K562 (cell line): ENCODE results near the gene NOSIP. TPM values are rescaled to one million over a fixed set of nuclear protein-coding genes. Genes with fewer than 3 reads are reported as not detected.

Experiments
- ADNP ChIP-seq: fragments of 200-800 bp; sonication (Bioruptor generic); IDR thresholded peaks from 2 replicates; pipeline ENCODE4 v1.6.1; 2016; ENCODE audit warnings: missing genetic modification characterization, missing compliant biosample characterization
- BRCA1 ChIP-seq, 2 experiments: fragments of 450-650 bp in 1 of 2; sonication (generic) in 1 of 2; formaldehyde crosslinking in 1 of 2; IDR thresholded peaks; 2 replicates each; pipeline versions ENCODE4 v1.5.0 to v1.6.1; 2017 to 2020; ENCODE audit warnings: mild to moderate bottlenecking in 1 of 2, missing genetic modification reagents in 1 of 2
- CEBPB ChIP-seq: fragments of 450-650 bp; IDR thresholded peaks from 2 replicates; pipeline ENCODE4 v1.6.1; 2016; ENCODE audit warnings: missing genetic modification characterization, missing compliant biosample characterization
- HDAC8 ChIP-seq: fragments of 450-650 bp; IDR thresholded peaks from 2 replicates; pipeline ENCODE4 v1.6.1; 2016; ENCODE audit warnings: mild to moderate bottlenecking, missing genetic modification characterization, moderate library complexity, missing compliant biosample characterization
- HNRNPL ChIP-seq: fragments of 200-400 bp; formaldehyde crosslinking; IDR thresholded peaks from 2 replicates; pipeline ENCODE4 v1.6.1; 2017; ENCODE audit warnings: low read depth, mild to moderate bottlenecking, low read length
- KLF13 ChIP-seq: fragments of 450-650 bp; IDR thresholded peaks from 2 replicates; pipeline ENCODE4 v1.6.1; 2016; ENCODE audit warnings: missing genetic modification characterization, low read depth, mild to moderate bottlenecking, missing compliant biosample characterization, moderate library complexity, borderline replicate concordance
- PHB ChIP-seq: fragments of 250-450 bp; sonication (Bioruptor Pico); IDR thresholded peaks from 2 replicates; pipeline ENCODE4 v1.5.0; 2021
- POLR3G ChIP-seq: IDR thresholded peaks from 2 replicates; pipeline ENCODE4 v1.6.1; 2011; ENCODE audit not compliant: insufficient read length, insufficient replicate concordance; ENCODE audit errors: extremely low read depth
- RBBP5 ChIP-seq: fragments of 200-600 bp; sonication (generic); IDR thresholded peaks from 2 replicates; pipeline ENCODE4 v1.6.1; 2012; ENCODE audit warnings: borderline replicate concordance, mild to moderate bottlenecking, low read length, control low read depth, inconsistent platforms; ENCODE audit not compliant: insufficient read depth, poor library complexity, severe bottlenecking
- RBM22 ChIP-seq: fragments of 200-400 bp; formaldehyde crosslinking; IDR thresholded peaks from 2 replicates; pipeline ENCODE4 v1.6.1; 2018; ENCODE audit warnings: low read length, low read depth; ENCODE audit not compliant: poor library complexity, severe bottlenecking
- TEAD2 ChIP-seq: fragments of 450-650 bp; IDR thresholded peaks from 2 replicates; pipeline ENCODE4 v1.6.1; 2016; ENCODE audit warnings: missing genetic modification characterization, control low read depth, missing compliant biosample characterization
- THRAP3 ChIP-seq: fragments of 450-650 bp; IDR thresholded peaks from 2 replicates; pipeline ENCODE4 v1.6.1; 2016; ENCODE audit warnings: mild to moderate bottlenecking, inconsistent platforms, borderline replicate concordance
- U2AF2 ChIP-seq: fragments of 200-400 bp; formaldehyde crosslinking; optimal IDR thresholded peaks from 2 replicates; pipeline ENCODE3; 2017; ENCODE audit warnings: low read depth, mild to moderate bottlenecking, low read length
- ZNF644 ChIP-seq: fragments of 200-800 bp; sonication (Bioruptor generic); IDR thresholded peaks from 2 replicates; pipeline ENCODE4 v1.6.1; 2016; ENCODE audit warnings: low read depth, missing genetic modification characterization, missing compliant biosample characterization
- polyA plus RNA-seq, 8 experiments: library from polyadenylated mRNA; depleted of rRNA in 4 of 8; stranded (reverse) in 5 of 8; unstranded in 3 of 8; fragments of >200 nt; fragmentation: Nextera tagmentation in 2 of 8; fragmentation: Illumina TruSeq in 1 of 8; extraction: Ambion mirVana in 2 of 8; extraction: Trizol in 1 of 8; gene quantifications; 2 replicates each; pipeline versions ENCODE4 v1.2.1 to v1.2.3, GENCODE V29; 2011 to 2014; ENCODE audit warnings: inconsistent platforms in 1 of 8, missing spikeins in 1 of 8
- total RNA-seq, 7 experiments: library from RNA; depleted of rRNA in 6 of 7; stranded (reverse); fragments of >200 nt in 6 of 7; fragmentation: Illumina TruSeq in 2 of 7; extraction: Trizol in 2 of 7; gene quantifications; 2 replicates each; pipeline versions ENCODE4 v1.2.1 to v1.2.3, GENCODE V29; 2011 to 2021; ENCODE audit warnings: low replicate concordance in 1 of 7
- TF ChIP-seq, protein P1 (sequence below): conservative IDR thresholded peaks from 2 replicates; pipeline ENCODE4 v1.6.1; 2011; ENCODE audit warnings: low read depth, mild to moderate bottlenecking, low read length; ENCODE audit not compliant: control insufficient read depth
- TF ChIP-seq, protein P2 (sequence below), 2 experiments: IDR thresholded peaks; 2 replicates each; pipeline ENCODE4 v1.6.1; 2011; ENCODE audit warnings: borderline replicate concordance in 1 of 2, control low read depth in 1 of 2, low read depth in 1 of 2, low read length in 1 of 2, mild to moderate bottlenecking in 1 of 2, mixed read lengths in 1 of 2, moderate library complexity in 1 of 2; ENCODE audit not compliant: insufficient read depth in 1 of 2, insufficient read length in 1 of 2, poor library complexity in 1 of 2, severe bottlenecking in 1 of 2; ENCODE audit errors: extremely low read depth in 1 of 2
- TF ChIP-seq, protein P3 (sequence below): fragments of 250-450 bp; sonication (Bioruptor Pico); IDR thresholded peaks from 2 replicates; pipeline ENCODE4 v1.8.0; 2022; ENCODE audit warnings: moderate library complexity, mild to moderate bottlenecking, inconsistent platforms
- TF ChIP-seq, protein P4 (sequence below): fragments of 250-450 bp; sonication (Bioruptor Pico); IDR thresholded peaks from 2 replicates; pipeline ENCODE4 v1.4.0; 2020; ENCODE audit warnings: mild to moderate bottlenecking, moderate library complexity

The NOSIP gene
- total and polyA plus RNA-seq, 9 of the 15 experiments (the other 6 are each of a cell fraction or from before 2014, with no cell fraction given): 14.4 to 153 (median 79.9) TPM

GRCh38 chr19:49593233-49594113 lies 13.1 kb upstream of the NOSIP start (continued):
- TF ChIP-seq, protein P1, sequence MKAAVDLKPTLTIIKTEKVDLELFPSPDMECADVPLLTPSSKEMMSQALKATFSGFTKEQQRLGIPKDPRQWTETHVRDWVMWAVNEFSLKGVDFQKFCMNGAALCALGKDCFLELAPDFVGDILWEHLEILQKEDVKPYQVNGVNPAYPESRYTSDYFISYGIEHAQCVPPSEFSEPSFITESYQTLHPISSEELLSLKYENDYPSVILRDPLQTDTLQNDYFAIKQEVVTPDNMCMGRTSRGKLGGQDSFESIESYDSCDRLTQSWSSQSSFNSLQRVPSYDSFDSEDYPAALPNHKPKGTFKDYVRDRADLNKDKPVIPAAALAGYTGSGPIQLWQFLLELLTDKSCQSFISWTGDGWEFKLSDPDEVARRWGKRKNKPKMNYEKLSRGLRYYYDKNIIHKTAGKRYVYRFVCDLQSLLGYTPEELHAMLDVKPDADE: no peak
- no peak for TF ChIP-seq HNRNPL
- TF ChIP-seq KLF13 (tag): no peak
- TF ChIP-seq, protein P2, sequence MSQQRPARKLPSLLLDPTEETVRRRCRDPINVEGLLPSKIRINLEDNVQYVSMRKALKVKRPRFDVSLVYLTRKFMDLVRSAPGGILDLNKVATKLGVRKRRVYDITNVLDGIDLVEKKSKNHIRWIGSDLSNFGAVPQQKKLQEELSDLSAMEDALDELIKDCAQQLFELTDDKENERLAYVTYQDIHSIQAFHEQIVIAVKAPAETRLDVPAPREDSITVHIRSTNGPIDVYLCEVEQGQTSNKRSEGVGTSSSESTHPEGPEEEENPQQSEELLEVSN (IDR thresholded peaks at IDR 0.05; ENCODE audit: borderline replicate concordance in 1 of 2, extremely low read depth in 1 of 2, insufficient read depth in 1 of 2, insufficient read length in 1 of 2, low read depth in 1 of 2, low read length in 1 of 2, poor library complexity in 1 of 2, severe bottlenecking in 1 of 2): no peak
- no peak for TF ChIP-seq POLR3G
- TF ChIP-seq RBBP5: no peak
- TF ChIP-seq TEAD2 (tag): no peak
- TF ChIP-seq HDAC8 (tag): no peak
- TF ChIP-seq CEBPB (tag): no peak
- TF ChIP-seq ADNP (tag): no peak
- no peak for TF ChIP-seq ZNF644 (tag)
- TF ChIP-seq, protein P3, sequence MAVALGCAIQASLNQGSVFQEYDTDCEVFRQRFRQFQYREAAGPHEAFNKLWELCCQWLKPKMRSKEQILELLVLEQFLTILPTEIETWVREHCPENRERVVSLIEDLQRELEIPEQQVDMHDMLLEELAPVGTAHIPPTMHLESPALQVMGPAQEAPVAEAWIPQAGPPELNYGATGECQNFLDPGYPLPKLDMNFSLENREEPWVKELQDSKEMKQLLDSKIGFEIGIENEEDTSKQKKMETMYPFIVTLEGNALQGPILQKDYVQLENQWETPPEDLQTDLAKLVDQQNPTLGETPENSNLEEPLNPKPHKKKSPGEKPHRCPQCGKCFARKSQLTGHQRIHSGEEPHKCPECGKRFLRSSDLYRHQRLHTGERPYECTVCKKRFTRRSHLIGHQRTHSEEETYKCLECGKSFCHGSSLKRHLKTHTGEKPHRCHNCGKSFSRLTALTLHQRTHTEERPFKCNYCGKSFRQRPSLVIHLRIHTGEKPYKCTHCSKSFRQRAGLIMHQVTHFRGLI: no peak
- no peak for TF ChIP-seq BRCA1 (IDR thresholded peaks at IDR 0.05)
- no peak for TF ChIP-seq BRCA1 (CRISPR knock-in tag; IDR thresholded peaks at IDR 0.05)
- no peak for TF ChIP-seq U2AF2
- no peak for TF ChIP-seq RBM22
- no peak for TF ChIP-seq PHB (CRISPR knock-in tag)
- TF ChIP-seq THRAP3: no peak
- TF ChIP-seq, protein P4, sequence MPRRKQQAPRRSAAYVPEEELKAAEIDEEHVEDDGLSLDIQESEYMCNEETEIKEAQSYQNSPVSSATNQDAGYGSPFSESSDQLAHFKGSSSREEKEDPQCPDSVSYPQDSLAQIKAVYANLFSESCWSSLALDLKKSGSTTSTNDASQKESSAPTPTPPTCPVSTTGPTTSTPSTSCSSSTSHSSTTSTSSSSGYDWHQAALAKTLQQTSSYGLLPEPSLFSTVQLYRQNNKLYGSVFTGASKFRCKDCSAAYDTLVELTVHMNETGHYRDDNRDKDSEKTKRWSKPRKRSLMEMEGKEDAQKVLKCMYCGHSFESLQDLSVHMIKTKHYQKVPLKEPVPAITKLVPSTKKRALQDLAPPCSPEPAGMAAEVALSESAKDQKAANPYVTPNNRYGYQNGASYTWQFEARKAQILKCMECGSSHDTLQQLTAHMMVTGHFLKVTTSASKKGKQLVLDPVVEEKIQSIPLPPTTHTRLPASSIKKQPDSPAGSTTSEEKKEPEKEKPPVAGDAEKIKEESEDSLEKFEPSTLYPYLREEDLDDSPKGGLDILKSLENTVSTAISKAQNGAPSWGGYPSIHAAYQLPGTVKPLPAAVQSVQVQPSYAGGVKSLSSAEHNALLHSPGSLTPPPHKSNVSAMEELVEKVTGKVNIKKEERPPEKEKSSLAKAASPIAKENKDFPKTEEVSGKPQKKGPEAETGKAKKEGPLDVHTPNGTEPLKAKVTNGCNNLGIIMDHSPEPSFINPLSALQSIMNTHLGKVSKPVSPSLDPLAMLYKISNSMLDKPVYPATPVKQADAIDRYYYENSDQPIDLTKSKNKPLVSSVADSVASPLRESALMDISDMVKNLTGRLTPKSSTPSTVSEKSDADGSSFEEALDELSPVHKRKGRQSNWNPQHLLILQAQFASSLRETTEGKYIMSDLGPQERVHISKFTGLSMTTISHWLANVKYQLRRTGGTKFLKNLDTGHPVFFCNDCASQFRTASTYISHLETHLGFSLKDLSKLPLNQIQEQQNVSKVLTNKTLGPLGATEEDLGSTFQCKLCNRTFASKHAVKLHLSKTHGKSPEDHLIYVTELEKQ: no peak
